Ascending aorta (tissue), 2 donors: ENCODE measurements around the gene BTBD2. TPM values are rescaled to one million over a fixed set of nuclear protein-coding genes. Genes with fewer than 3 reads are reported as not detected.

Experiments used
- DNase-seq, 2 donors: peaks; one replicate each; pipeline ENCODE4 v3.0.0-alpha.2; 2019; ENCODE audit warnings: low spot score in 2 of 2
- H3K27ac ChIP-seq, 2 donors: fragments of 200-600 bp; sonication (generic); one replicate each; pipeline ENCODE4 v1.5.1; 2016 to 2017; ENCODE audit warnings: mild to moderate bottlenecking in 1 of 2
- H3K27me3 ChIP-seq: fragments of 200-600 bp; sonication (generic); one replicate; pipeline ENCODE4 v1.5.1; 2017
- H3K36me3 ChIP-seq, 2 donors: fragments of 200-600 bp; sonication (generic); one replicate each; pipeline ENCODE4 v1.5.1; 2016
- H3K4me1 ChIP-seq, 2 donors: fragments of 200-600 bp; sonication (generic); one replicate each; pipeline ENCODE4 v1.5.1; 2016 to 2017; ENCODE audit warnings: mild to moderate bottlenecking in 1 of 2
- H3K4me3 ChIP-seq, 2 donors: fragments of 200-600 bp; sonication (generic); one replicate each; pipeline ENCODE4 v1.5.1; 2016 to 2017; ENCODE audit warnings: mild to moderate bottlenecking in 1 of 2
- H3K9me3 ChIP-seq, 2 donors: fragments of 200-600 bp; sonication (generic); one replicate each; pipeline ENCODE4 v1.5.1; 2016
- intact Hi-C: fragments of 100-400 bp; cut with DNase I; formaldehyde crosslinking; loops from one replicate; pipeline ENCODE4 v1.15.1; 2023
- total RNA-seq: library from RNA; depleted of rRNA; stranded (reverse); fragments of >200 nt; gene quantifications from one replicate; pipeline ENCODE4 v1.1.0, GENCODE V29; 2016
- TF ChIP-seq, protein P1 (sequence below), 3 experiments: fragments of 200-600 bp in 2 of 3; fragments of 450-650 bp in 1 of 3; sonication (generic) in 2 of 3; IDR thresholded peaks; one replicate each; pipeline ENCODE4 v1.5.1; 2016 to 2019; ENCODE audit warnings: antibody characterized with exemption in 3 of 3, mild to moderate bottlenecking in 1 of 3, moderate library complexity in 1 of 3

BTBD2 gene
- total RNA-seq, 1 donor from 2014 or later: 90.1 TPM

GRCh38 chr19:1998712-1999708 lies 16.5 kb downstream of the BTBD2 start:
- Histone ChIP-seq H3K9me3 (no peaks in the 10 kb centered on the region), H3K36me3 (peaks cover 26 to 40% of the 10 kb centered on the region in 2 donors), H3K4me1 (no peaks in the 10 kb centered on the region), H3K4me3 (no peak overlapping the region), H3K27me3 (no peaks in the 10 kb centered on the region), H3K27ac (no peak overlapping the region)
- DNase-seq: no peak
- intact Hi-C loops: no loop called here
- TF ChIP-seq, protein P1, sequence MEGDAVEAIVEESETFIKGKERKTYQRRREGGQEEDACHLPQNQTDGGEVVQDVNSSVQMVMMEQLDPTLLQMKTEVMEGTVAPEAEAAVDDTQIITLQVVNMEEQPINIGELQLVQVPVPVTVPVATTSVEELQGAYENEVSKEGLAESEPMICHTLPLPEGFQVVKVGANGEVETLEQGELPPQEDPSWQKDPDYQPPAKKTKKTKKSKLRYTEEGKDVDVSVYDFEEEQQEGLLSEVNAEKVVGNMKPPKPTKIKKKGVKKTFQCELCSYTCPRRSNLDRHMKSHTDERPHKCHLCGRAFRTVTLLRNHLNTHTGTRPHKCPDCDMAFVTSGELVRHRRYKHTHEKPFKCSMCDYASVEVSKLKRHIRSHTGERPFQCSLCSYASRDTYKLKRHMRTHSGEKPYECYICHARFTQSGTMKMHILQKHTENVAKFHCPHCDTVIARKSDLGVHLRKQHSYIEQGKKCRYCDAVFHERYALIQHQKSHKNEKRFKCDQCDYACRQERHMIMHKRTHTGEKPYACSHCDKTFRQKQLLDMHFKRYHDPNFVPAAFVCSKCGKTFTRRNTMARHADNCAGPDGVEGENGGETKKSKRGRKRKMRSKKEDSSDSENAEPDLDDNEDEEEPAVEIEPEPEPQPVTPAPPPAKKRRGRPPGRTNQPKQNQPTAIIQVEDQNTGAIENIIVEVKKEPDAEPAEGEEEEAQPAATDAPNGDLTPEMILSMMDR (IDR thresholded peaks at IDR 0.05): no peak

GRCh38 chr19:1997353-1998233 lies 17.9 kb downstream of the BTBD2 start:
- no peak overlapping the region for H3K4me3 ChIP-seq
- peaks cover 26 to 43% of the 10 kb centered on the region in 2 donors for H3K36me3 ChIP-seq
- no peaks in the 10 kb centered on the region for H3K4me1 ChIP-seq
- no peaks in the 10 kb centered on the region for H3K27me3 ChIP-seq
- TF ChIP-seq, protein P1 (IDR thresholded peaks at IDR 0.05): no peak
- DNase-seq: no peak
- no peaks in the 10 kb centered on the region for H3K9me3 ChIP-seq
- intact Hi-C loops: no loop called here
- H3K27ac ChIP-seq: no peak overlapping the region

DNA sequence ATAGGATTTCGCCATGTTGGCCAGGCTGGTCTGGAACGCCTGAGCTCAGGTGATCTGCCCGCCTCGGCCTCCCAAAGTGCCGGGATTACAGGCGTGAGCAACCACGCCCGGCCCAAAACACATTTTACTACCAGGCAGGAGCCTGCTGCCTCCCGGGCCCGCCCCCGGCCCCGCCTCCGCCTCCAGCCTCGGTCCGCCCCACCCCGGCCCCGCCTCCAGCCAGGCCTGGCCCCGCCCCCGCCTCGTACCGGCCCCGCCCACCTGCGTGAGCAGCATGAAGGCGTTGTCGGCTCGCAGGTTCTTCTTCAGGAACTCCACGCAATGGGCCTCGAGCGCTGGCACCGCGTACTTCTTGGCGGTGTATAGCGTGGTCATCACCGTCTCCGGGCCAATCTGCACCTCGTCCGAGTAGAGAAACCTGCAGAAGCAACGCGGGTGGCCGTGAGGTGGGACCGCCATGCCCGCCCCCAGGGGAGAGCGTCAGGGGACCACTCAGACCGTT lies 22.7 kb downstream of the BTBD2 start:
- Histone ChIP-seq H3K4me3 (no peak overlapping the region), H3K36me3 (peaks cover 42 to 74% of the 10 kb centered on the region in 2 donors), H3K27ac (no peak overlapping the region), H3K27me3 (no peaks in the 10 kb centered on the region), H3K4me1 (no peaks in the 10 kb centered on the region), H3K9me3 (no peaks in the 10 kb centered on the region)
- TF ChIP-seq, protein P1 (IDR thresholded peaks at IDR 0.05): no peak
- no peak for DNase-seq
- intact Hi-C loops: no loop called here

DNA sequence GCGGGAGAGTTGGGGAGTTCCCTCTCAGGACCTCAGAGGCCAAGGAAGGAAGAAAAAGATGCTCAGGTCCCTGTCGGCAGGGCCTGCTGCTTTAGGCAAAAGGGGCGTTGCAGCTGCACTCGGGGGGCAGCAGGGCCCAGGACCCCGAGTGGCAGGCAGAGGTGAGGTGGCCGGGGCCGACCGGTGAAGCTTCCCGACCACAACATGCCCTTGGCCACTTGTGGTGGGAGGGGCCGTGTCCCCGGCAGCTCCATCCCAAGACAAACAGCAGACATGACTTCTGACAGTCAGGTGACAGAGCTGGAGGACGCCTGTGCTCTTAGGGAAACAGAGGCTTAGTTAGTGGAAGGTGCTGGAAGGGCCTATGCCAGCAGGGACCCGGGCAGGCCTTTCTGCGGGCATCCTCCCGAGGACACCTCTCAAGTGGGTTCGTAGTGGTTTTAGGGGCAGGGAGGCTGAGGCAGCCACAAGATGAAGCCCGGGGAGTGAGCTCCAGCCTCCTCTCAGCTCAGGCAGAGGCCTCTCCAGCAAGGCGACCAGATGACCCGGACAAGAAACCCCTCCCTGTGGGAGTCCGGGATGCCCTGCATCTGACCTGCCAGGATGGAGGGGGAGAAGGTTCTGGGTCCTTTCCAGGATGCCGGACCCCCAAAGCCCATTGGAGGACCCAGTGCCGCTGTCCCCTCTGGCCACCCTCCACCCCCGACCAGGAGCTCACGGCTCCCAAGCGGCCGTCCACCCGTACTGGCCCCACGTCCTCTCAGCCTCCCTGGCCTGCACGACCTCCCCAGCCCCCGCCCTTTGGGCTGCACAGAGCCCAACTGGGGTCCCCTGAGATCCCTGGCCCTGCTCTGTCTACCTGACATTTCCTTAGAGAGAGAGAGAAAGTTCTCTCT lies 24.2 kb downstream of the BTBD2 start:
- DNase-seq: no peak
- Histone ChIP-seq H3K9me3 (no peaks in the 10 kb centered on the region), H3K36me3 (peaks cover 48 to 81% of the 10 kb centered on the region in 2 donors), H3K4me3 (no peak overlapping the region), H3K27ac (no peak overlapping the region), H3K4me1 (no peaks in the 10 kb centered on the region), H3K27me3 (no peaks in the 10 kb centered on the region)
- TF ChIP-seq, protein P1 (IDR thresholded peaks at IDR 0.05): no peak
- intact Hi-C loops: no loop called here
